ENCODE results near the gene EFR3B.

DNA sequence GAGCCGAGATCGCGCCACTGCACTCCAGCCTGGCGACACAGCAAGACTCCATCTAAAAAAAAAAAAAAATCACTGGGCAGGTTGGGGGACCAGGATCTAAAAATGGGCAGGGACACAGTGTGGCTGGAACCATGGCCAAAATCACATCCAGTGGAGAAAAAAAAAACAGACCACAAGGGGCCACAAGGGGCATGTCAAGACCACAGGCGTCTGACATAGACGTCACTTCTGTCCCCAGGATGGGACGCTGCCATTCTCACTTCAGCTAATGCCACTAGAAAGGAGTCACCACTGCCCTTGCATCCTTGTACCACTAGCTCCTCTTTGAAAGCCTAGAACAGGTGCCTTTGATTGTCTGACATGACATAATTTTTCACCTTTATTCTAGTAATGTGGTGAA lies 129.0 kb downstream of the EFR3B start:
- TF ChIP-seq RAD21 (IDR thresholded peaks at IDR 0.05; ENCODE audit: insufficient read depth, low read depth, low read length) = no peak
- TF ChIP-seq CTCF (IDR thresholded peaks at IDR 0.05 in 2 of 3, conservative IDR thresholded peaks at IDR 0.05 in 1 of 3; ENCODE audit: control insufficient read depth in 2 of 3, extremely low read depth in 1 of 3, insufficient read depth in 1 of 3, low read depth in 3 of 3, low read length in 3 of 3) = no peak
- TF ChIP-seq MTA3 (IDR thresholded peaks at IDR 0.05; ENCODE audit: borderline replicate concordance, low read length) = no peak
- TF ChIP-seq FOXK2 (IDR thresholded peaks at IDR 0.05) = no peak
- TF ChIP-seq, protein P1, sequence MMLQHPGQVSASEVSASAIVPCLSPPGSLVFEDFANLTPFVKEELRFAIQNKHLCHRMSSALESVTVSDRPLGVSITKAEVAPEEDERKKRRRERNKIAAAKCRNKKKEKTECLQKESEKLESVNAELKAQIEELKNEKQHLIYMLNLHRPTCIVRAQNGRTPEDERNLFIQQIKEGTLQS (IDR thresholded peaks at IDR 0.05; ENCODE audit: borderline replicate concordance, extremely low read depth, low read depth, low read length) = no peak
